ENCODE data around the gene MUCL3. TPM values are rescaled to one million over a fixed set of nuclear protein-coding genes. Genes with fewer than 3 reads are reported as not detected.
"Not testable (repeated sequence)": the region's sequence is repeated elsewhere in the genome, so short reads cannot be mapped to it uniquely, and the experiment has no call there.

Gene MUCL3
- total RNA-seq, 1 experiment from 2014 or later, result not detected

DNA sequence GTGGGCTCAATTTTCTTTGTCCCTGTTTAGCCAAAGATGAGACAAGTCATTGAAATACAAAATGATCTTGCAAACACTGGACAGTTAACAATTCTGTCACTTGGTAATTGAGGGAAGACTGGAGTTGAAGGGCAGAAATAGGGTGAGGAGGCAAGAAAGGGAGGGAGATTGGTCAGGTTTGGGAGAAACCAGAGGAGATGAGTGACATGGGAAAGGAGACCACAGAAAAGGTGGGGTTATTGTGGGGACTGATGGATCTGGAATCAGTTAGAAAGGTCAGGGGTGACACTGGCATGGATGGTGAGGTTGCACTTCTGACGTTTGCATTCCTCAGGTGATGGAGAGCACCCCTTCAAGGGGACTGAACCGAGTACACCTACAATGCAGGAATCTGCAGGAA, 32.1 kb upstream of the MUCL3 start:
- intact Hi-C loops (cut with micrococcal nuclease; ENCODE audit: unreplicated experiment), result no loop called here
- no peaks in the 10 kb centered on the region for H3K9me3 ChIP-seq (ENCODE audit: low read depth, low read length, poor library complexity, severe bottlenecking)
- H3K4me1 ChIP-seq (ENCODE audit: insufficient read depth, low read length, poor library complexity, severe bottlenecking), result peaks cover 12% of the 10 kb centered on the region
- no peak for DNase-seq (ENCODE audit: low spot score)
- CTCF ChIA-PET, result no interaction called here
- TF ChIP-seq CTCF (conservative IDR thresholded peaks at IDR 0.05; ENCODE audit: low read depth, low read length) (no peak), EZH2 (IDR thresholded peaks at IDR 0.05; ENCODE audit: borderline replicate concordance, low read depth, low read length, poor library complexity, severe bottlenecking) (no peak)
- no peaks in the 10 kb centered on the region for H3K27me3 ChIP-seq (replicated peaks; ENCODE audit: insufficient read depth, low read depth, low read length, poor library complexity)
- peaks cover 19% of the 10 kb centered on the region for H3K36me3 ChIP-seq (ENCODE audit: insufficient read depth, low read length, poor library complexity, severe bottlenecking)
- H3K27ac ChIP-seq (ENCODE audit: low read depth, low read length, poor library complexity, severe bottlenecking), result peak overlapping the region; percentile 64
- H3K4me3 ChIP-seq (ENCODE audit: low read depth, low read length, poor library complexity, severe bottlenecking), result peak overlapping the region; percentile 95
- TSS peak; percentile 65 for BruUV-seq (replicated peaks)
- POLR2A ChIA-PET (ENCODE audit: low non-redundant PET), result interaction anchor here (0.5 kb wide), 1 partner anchor 228 kb away, joined by 16 read pairs; no protein-coding TSS in a partner anchor

DNA sequence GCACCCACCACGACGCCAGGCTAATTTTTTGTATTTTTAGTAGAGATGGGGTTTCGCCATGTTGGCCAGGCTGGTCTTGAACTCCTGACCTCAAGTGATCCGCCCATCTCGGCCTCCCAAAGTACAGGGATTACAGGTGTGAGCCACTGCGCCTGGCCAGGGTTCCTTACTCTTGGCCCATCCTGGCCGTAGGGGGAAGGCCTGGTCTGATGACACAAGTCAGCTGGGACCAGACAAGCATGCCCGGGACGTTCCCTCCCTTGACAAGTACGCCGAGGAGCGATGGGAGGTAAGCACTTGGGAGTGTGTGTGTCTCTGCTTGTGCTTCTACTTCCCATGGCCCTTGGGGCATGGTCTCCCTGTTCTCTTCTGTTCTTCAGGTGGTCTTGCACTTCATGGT, 30.3 kb upstream of the MUCL3 start:
- BruUV-seq (replicated peaks); DNase-seq (ENCODE audit: low spot score); H3K9me3 ChIP-seq (ENCODE audit: low read depth, low read length, poor library complexity, severe bottlenecking); H3K27me3 ChIP-seq (replicated peaks; ENCODE audit: insufficient read depth, low read depth, low read length, poor library complexity); H3K4me3 ChIP-seq (ENCODE audit: low read depth, low read length, poor library complexity, severe bottlenecking); CTCF ChIA-PET; intact Hi-C loops (cut with micrococcal nuclease; ENCODE audit: unreplicated experiment); H3K27ac ChIP-seq (ENCODE audit: low read depth, low read length, poor library complexity, severe bottlenecking); POLR2A ChIA-PET (ENCODE audit: low non-redundant PET): not testable (repeated sequence)
- Histone ChIP-seq H3K4me1 (ENCODE audit: insufficient read depth, low read length, poor library complexity, severe bottlenecking) (peaks cover 22% of the 10 kb centered on the region), H3K36me3 (ENCODE audit: insufficient read depth, low read length, poor library complexity, severe bottlenecking) (peaks cover 19% of the 10 kb centered on the region)

DNA sequence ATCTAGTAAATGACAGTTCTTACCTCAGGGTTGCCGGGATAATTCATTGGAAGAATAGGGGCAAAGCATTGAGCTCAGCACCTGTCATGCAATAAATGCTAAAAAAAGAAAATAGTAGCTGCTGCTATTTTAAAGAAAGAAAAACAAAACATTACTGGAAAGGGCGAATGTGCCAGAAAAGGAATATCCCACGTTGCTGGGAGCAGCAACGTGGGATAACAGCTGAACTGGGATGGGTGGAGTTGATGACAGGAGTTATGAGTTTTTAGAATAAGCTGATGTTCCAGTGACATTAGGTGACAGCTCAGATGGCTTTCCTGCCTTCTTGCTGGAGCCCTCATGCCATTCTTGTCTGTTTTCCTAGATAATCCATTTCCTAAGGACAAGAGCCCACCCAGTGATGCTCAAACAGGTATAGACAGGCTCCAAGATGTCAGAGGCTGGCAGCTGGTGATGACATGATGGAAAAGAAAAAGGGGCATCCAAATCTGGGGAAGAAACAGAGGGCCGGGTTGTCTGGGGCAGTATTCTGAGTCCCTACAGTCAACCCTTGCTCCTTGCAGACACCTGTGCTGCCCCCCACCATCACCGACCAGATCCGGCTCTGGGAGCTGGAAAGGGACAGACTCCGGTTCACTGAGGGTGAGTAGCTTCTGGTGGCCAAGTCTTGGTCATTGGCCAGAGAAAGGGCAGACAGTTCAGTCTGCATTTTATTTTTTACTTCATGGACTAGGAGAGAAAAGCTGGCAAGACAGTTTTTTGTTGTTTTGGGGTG, 27.8 kb upstream of the MUCL3 start:
- Histone ChIP-seq H3K27ac (ENCODE audit: low read depth, low read length, poor library complexity, severe bottlenecking) (no peak overlapping the region), H3K27me3 (replicated peaks; ENCODE audit: insufficient read depth, low read depth, low read length, poor library complexity) (no peaks in the 10 kb centered on the region), H3K4me1 (ENCODE audit: insufficient read depth, low read length, poor library complexity, severe bottlenecking) (peaks cover 13% of the 10 kb centered on the region), H3K4me3 (ENCODE audit: low read depth, low read length, poor library complexity, severe bottlenecking) (no peak overlapping the region), H3K36me3 (ENCODE audit: insufficient read depth, low read length, poor library complexity, severe bottlenecking) (peaks cover 28% of the 10 kb centered on the region), H3K9me3 (ENCODE audit: low read depth, low read length, poor library complexity, severe bottlenecking) (no peaks in the 10 kb centered on the region)
- intact Hi-C loops (cut with micrococcal nuclease; ENCODE audit: unreplicated experiment), result no loop called here
- POLR2A ChIA-PET (ENCODE audit: low non-redundant PET), result no interaction called here
- TF ChIP-seq EZH2 (IDR thresholded peaks at IDR 0.05; ENCODE audit: borderline replicate concordance, low read depth, low read length, poor library complexity, severe bottlenecking) (no peak), CTCF (conservative IDR thresholded peaks at IDR 0.05; ENCODE audit: low read depth, low read length) (no peak)
- CTCF ChIA-PET, result interaction anchor here (0.6 to 3.5 kb wide), 4 partner anchors 157 to 279 kb away, joined by 3 to 37 read pairs (median 13); no protein-coding TSS in a partner anchor
- DNase-seq (ENCODE audit: low spot score), result no peak
- BruUV-seq (replicated peaks), result no TSS peak
